Measurements from ENCODE around the gene MAPK6. TPM values are rescaled to one million over a fixed set of nuclear protein-coding genes. Genes with fewer than 3 reads are reported as not detected.
A peak's percentile ranks its signal among the peaks of the same experiment; 100 is the strongest.

MAPK6 gene
- total and polyA plus RNA-seq, 10 of the 15 experiments (the other 5 are each of a cell fraction or from before 2014, with no cell fraction given): 20.6 to 100 (median 52.6) TPM

GRCh38 chr15:52056496-52056895, 37.5 kb downstream of the MAPK6 start (continued):
- TF ChIP-seq ZNF592 (IDR thresholded peaks at IDR 0.05): no peak
- no peak for TF ChIP-seq NR2C2 (IDR thresholded peaks at IDR 0.05; ENCODE audit: borderline replicate concordance, control insufficient read depth, insufficient read length, low read depth)
- TF ChIP-seq RAD51 (IDR thresholded peaks at IDR 0.05): no peak
- TF ChIP-seq STAT3 (IDR thresholded peaks at IDR 0.05; ENCODE audit: low read depth, low read length): no peak
- no peak for TF ChIP-seq NFYA (IDR thresholded peaks at IDR 0.05; ENCODE audit: borderline replicate concordance, low read depth, low read length)
- TF ChIP-seq MTA3 (IDR thresholded peaks at IDR 0.05; ENCODE audit: borderline replicate concordance, low read length): no peak
- TF ChIP-seq SUZ12 (IDR thresholded peaks at IDR 0.05; ENCODE audit: unreplicated experiment): no peak
- TF ChIP-seq SMC3 (IDR thresholded peaks at IDR 0.05; ENCODE audit: borderline replicate concordance, low read length): no peak
- TF ChIP-seq PAX8 (IDR thresholded peaks at IDR 0.05): no peak
- TF ChIP-seq RBBP5 (conservative IDR thresholded peaks at IDR 0.05): no peak

GRCh38 chr15:52057996-52058395, 39.0 kb downstream of the MAPK6 start:
- Histone ChIP-seq H3K9ac (ENCODE audit: control insufficient read depth, insufficient read depth, low read length) (no peak overlapping the region), H3K9me3 (replicated peaks; ENCODE audit: control insufficient read depth, insufficient read depth, low read length) (no peaks in the 10 kb centered on the region), H3K27me3 (replicated peaks in 1 of 2; ENCODE audit: control insufficient read depth in 2 of 2, insufficient read depth in 2 of 2, low read length in 1 of 2) (no peaks in the 10 kb centered on the region), H4K20me1 (ENCODE audit: control insufficient read depth, insufficient read depth) (no peaks in the 10 kb centered on the region), H3K4me2 (ENCODE audit: control insufficient read depth, insufficient read depth) (no peak overlapping the region), H3K79me2 (ENCODE audit: control insufficient read depth, insufficient read depth, low read length) (peaks cover 3% of the 10 kb centered on the region; the same call in 1 of the 2 replicates), H2AFZ (ENCODE audit: control insufficient read depth, low read depth, low read length) (no peak overlapping the region), H3K36me3 (ENCODE audit: control insufficient read depth in 2 of 2, insufficient read depth in 2 of 2, low read length in 1 of 2) (peaks cover 10 to 58% of the 10 kb centered on the region in 2 experiments), H3K4me1 (ENCODE audit: control insufficient read depth, insufficient read depth, low read length) (no peaks in the 10 kb centered on the region), H3K4me3 (no peak overlapping the region), H3K27ac (ENCODE audit: control insufficient read depth, insufficient read depth) (no peak overlapping the region)
- in situ Hi-C loops (cut with MboI): no loop called here
- intact Hi-C loops (cut with micrococcal nuclease; ENCODE audit: unreplicated experiment): no loop called here
- BruUV-seq (replicated peaks): TSS peak; percentile 15
- TF ChIP-seq E2F4 (IDR thresholded peaks at IDR 0.05; ENCODE audit: low read depth, low read length) (no peak), NFXL1 (IDR thresholded peaks at IDR 0.05; ENCODE audit: borderline replicate concordance) (0 out of 2 replicates have a peak, but pooled peaks have one; percentile 25)
- DNase-seq (ENCODE audit: low read depth, low spot score) (no peak), FAIRE-seq (no peak), ATAC-seq (no peak)
- ChIA-PET SMC1A (ENCODE audit: uncharacterized antibody, unreplicated experiment) (interaction anchor here (0.7 to 1.9 kb wide), 8 partner anchors 10 to 572 kb away, joined by 3 to 6 read pairs (median 3); no protein-coding TSS in a partner anchor), RAD21 (ENCODE audit: unreplicated experiment) (interaction anchor here (1.5 kb wide), 1 partner anchor 81 kb away, joined by 3 read pairs; no protein-coding TSS in a partner anchor), CTCF (interaction anchor here (0.6 to 1.4 kb wide), 5 partner anchors 9 to 217 kb away, joined by 3 to 7 read pairs (median 3); no protein-coding TSS in a partner anchor), POLR2A (interaction anchor here (1.1 to 1.3 kb wide), 2 partner anchors 14 to 29 kb away, joined by 3 to 5 read pairs; no protein-coding TSS in a partner anchor)

All from GM12878 (cell line).